ENCODE data around the gene ZNF79.

DNA sequence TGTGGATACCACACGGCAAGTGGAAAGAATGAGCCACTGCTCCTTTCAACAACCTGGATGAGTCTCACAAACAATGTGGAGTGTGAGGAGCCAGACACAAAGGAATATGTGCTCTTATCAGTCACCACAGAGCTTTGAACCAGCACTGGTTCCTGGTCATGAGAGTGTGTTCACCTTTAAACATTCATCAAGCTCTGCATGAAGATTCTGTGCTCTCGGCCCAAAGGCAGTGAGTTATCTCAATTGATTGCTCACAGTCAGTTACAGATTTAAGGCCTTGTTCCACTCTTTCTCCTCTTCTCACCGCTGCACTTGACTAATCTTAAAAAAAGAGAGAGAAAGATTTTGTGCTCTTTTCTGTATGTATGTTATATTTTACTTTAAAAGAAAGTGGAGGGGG lies 46.5 kb downstream of the ZNF79 start:
- TF ChIP-seq, protein P1, sequence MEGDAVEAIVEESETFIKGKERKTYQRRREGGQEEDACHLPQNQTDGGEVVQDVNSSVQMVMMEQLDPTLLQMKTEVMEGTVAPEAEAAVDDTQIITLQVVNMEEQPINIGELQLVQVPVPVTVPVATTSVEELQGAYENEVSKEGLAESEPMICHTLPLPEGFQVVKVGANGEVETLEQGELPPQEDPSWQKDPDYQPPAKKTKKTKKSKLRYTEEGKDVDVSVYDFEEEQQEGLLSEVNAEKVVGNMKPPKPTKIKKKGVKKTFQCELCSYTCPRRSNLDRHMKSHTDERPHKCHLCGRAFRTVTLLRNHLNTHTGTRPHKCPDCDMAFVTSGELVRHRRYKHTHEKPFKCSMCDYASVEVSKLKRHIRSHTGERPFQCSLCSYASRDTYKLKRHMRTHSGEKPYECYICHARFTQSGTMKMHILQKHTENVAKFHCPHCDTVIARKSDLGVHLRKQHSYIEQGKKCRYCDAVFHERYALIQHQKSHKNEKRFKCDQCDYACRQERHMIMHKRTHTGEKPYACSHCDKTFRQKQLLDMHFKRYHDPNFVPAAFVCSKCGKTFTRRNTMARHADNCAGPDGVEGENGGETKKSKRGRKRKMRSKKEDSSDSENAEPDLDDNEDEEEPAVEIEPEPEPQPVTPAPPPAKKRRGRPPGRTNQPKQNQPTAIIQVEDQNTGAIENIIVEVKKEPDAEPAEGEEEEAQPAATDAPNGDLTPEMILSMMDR (IDR thresholded peaks at IDR 0.05) = no peak
- TF ChIP-seq EP300 (IDR thresholded peaks at IDR 0.05) = no peak
